K562 (cell line): ENCODE results near the gene SNPH. TPM values are rescaled to one million over a fixed set of nuclear protein-coding genes. Genes with fewer than 3 reads are reported as not detected.

ENCODE experiments used
- BHLHE40 ChIP-seq: IDR thresholded peaks from 2 replicates; pipeline ENCODE4 v1.6.1; 2011; ENCODE audit warnings: low read length, improper control_type of control experiment
- CAMTA2 ChIP-seq: fragments of 250-450 bp; sonication (Bioruptor Pico); conservative IDR thresholded peaks from 2 replicates; pipeline ENCODE4 v1.5.1; 2022
- CHCHD3 ChIP-seq: fragments of 250-450 bp; sonication (Bioruptor Pico); IDR thresholded peaks from 2 replicates; pipeline ENCODE4 v2.1.2; 2022; ENCODE audit warnings: mild to moderate bottlenecking
- CHD4 ChIP-seq: fragments of 200-600 bp; sonication (generic); IDR thresholded peaks from 3 replicates; pipeline ENCODE4 v1.6.1; 2012; ENCODE audit warnings: low read depth, mild to moderate bottlenecking, mixed read lengths, low read length, inconsistent platforms; ENCODE audit not compliant: insufficient read depth, insufficient replicate concordance, poor library complexity, severe bottlenecking
- GMEB1 ChIP-seq: fragments of 250-450 bp; sonication (Bioruptor Pico); IDR thresholded peaks from 2 replicates; pipeline ENCODE4 v1.4.0; 2020; ENCODE audit warnings: mild to moderate bottlenecking
- KAT7 ChIP-seq: sonication (generic); formaldehyde crosslinking; IDR thresholded peaks from 2 replicates; pipeline ENCODE4 v1.8.0; 2022; ENCODE audit warnings: missing genetic modification reagents, mild to moderate bottlenecking, borderline replicate concordance
- MXD1 ChIP-seq: fragments of 250-450 bp; sonication (Bioruptor Pico); IDR thresholded peaks from 2 replicates; pipeline ENCODE4 v1.8.0; 2021; ENCODE audit warnings: borderline replicate concordance, mild to moderate bottlenecking, moderate library complexity; ENCODE audit not compliant: poor library complexity, severe bottlenecking
- NKRF ChIP-seq: fragments of 450-650 bp; IDR thresholded peaks from 2 replicates; pipeline ENCODE4 v1.6.1; 2016; ENCODE audit warnings: borderline replicate concordance
- PHTF2 ChIP-seq: fragments of 250-450 bp; sonication (Bioruptor Pico); IDR thresholded peaks from 2 replicates; pipeline ENCODE4 v1.5.0; 2021; ENCODE audit warnings: mild to moderate bottlenecking
- PML ChIP-seq: IDR thresholded peaks from 2 replicates; pipeline ENCODE4 v1.6.1; 2012; ENCODE audit warnings: low read length, inconsistent platforms
- POLR2H ChIP-seq: IDR thresholded peaks from 2 replicates; pipeline ENCODE4 v1.6.1; 2016; ENCODE audit warnings: missing genetic modification characterization, low read depth, mild to moderate bottlenecking, control low read depth, missing compliant biosample characterization, moderate library complexity
- SAFB ChIP-seq: fragments of 200-400 bp; formaldehyde crosslinking; IDR thresholded peaks from 2 replicates; pipeline ENCODE4 v1.6.1; 2017; ENCODE audit warnings: low read depth, low read length, borderline replicate concordance
- SRSF9 ChIP-seq: fragments of 200-400 bp; formaldehyde crosslinking; IDR thresholded peaks from 2 replicates; pipeline ENCODE4 v1.6.1; 2017; ENCODE audit warnings: low read depth, low read length, borderline replicate concordance
- ZKSCAN1 ChIP-seq: fragments of 150-350 bp; IDR thresholded peaks from 2 replicates; pipeline ENCODE4 v1.6.1; 2016; ENCODE audit warnings: low read depth, low read length
- polyA plus RNA-seq, 8 experiments: library from polyadenylated mRNA; depleted of rRNA in 4 of 8; stranded (reverse) in 5 of 8; unstranded in 3 of 8; fragments of >200 nt; fragmentation: Nextera tagmentation in 2 of 8; fragmentation: Illumina TruSeq in 1 of 8; extraction: Ambion mirVana in 2 of 8; extraction: Trizol in 1 of 8; gene quantifications; 2 replicates each; pipeline versions ENCODE4 v1.2.1 to v1.2.3, GENCODE V29; 2011 to 2014; ENCODE audit warnings: inconsistent platforms in 1 of 8, missing spikeins in 1 of 8
- total RNA-seq, 7 experiments: library from RNA; depleted of rRNA in 6 of 7; stranded (reverse); fragments of >200 nt in 6 of 7; fragmentation: Illumina TruSeq in 2 of 7; extraction: Trizol in 2 of 7; gene quantifications; 2 replicates each; pipeline versions ENCODE4 v1.2.1 to v1.2.3, GENCODE V29; 2011 to 2021; ENCODE audit warnings: low replicate concordance in 1 of 7
- TF ChIP-seq, protein P1 (sequence below), 2 experiments: fragments of 450-650 bp; IDR thresholded peaks; 2 replicates each; pipeline ENCODE4 v1.6.1; 2018; ENCODE audit warnings: mild to moderate bottlenecking in 2 of 2, low read depth in 1 of 2; ENCODE audit not compliant: partially characterized antibody in 2 of 2
- TF ChIP-seq, protein P2 (sequence below): fragments of 250-450 bp; sonication (Bioruptor Pico); IDR thresholded peaks from 2 replicates; pipeline ENCODE4 v1.5.1; 2021; ENCODE audit warnings: mild to moderate bottlenecking

The SNPH gene
- total and polyA plus RNA-seq, 9 of the 15 experiments (the other 6 are each of a cell fraction or from before 2014, with no cell fraction given): 0.03 to 4.2 (median 1.4) TPM

DNA sequence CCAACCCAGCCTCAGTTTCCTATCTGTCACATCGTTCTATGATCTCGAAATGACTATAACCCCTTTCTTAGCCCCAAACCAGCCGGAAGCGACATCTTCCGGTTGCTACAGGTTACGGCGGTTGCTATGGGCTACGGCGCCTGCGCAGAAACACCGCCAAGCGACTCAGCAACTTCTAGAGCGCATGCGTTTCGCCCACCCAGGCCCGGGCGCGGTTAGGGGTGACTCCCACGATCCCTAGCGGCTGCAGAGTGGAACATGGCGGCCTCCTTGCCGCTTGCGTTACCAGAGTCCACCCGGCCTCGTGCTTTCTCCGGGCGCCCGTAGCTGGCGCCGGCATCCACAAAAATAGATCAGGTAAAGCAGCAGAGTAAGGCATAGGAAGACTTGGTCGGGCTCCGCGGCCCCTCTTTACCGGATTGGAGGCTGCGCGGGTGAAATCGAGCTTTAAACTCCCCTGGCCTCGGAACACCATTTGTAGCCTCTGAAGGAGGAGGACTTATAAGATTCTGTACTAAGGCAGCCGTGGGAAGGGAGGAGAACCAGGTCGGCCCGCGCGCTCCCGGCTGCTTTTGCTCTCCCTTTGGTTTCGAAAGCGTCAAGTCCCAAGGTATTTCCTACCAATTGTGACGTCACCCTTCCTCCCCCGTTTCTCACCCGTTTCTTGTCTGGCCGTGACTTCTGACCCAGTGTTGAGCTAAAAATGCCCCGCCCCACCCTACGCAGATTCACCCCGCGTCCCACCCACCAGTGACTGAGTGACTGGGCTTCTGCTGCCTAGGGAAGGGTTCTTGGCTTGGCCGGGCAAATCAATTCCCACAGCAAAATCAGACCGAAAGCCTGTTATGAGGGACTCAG, 59.3 kb downstream of the SNPH start (continued):
- TF ChIP-seq MXD1 (CRISPR knock-in tag): peak; percentile 74
- no peak for TF ChIP-seq CHD4
- TF ChIP-seq PML: peak; percentile 78; the same call in 1 of the 2 replicates
- no peak for TF ChIP-seq PHTF2 (CRISPR knock-in tag)
- no peak for TF ChIP-seq CHCHD3 (CRISPR knock-in tag)
- peak; percentile 81 for TF ChIP-seq POLR2H (tag)
- TF ChIP-seq BHLHE40: peak; percentile 25; the same call in 1 of the 2 replicates
- TF ChIP-seq NKRF: peak; percentile 75
- TF ChIP-seq, protein P1, sequence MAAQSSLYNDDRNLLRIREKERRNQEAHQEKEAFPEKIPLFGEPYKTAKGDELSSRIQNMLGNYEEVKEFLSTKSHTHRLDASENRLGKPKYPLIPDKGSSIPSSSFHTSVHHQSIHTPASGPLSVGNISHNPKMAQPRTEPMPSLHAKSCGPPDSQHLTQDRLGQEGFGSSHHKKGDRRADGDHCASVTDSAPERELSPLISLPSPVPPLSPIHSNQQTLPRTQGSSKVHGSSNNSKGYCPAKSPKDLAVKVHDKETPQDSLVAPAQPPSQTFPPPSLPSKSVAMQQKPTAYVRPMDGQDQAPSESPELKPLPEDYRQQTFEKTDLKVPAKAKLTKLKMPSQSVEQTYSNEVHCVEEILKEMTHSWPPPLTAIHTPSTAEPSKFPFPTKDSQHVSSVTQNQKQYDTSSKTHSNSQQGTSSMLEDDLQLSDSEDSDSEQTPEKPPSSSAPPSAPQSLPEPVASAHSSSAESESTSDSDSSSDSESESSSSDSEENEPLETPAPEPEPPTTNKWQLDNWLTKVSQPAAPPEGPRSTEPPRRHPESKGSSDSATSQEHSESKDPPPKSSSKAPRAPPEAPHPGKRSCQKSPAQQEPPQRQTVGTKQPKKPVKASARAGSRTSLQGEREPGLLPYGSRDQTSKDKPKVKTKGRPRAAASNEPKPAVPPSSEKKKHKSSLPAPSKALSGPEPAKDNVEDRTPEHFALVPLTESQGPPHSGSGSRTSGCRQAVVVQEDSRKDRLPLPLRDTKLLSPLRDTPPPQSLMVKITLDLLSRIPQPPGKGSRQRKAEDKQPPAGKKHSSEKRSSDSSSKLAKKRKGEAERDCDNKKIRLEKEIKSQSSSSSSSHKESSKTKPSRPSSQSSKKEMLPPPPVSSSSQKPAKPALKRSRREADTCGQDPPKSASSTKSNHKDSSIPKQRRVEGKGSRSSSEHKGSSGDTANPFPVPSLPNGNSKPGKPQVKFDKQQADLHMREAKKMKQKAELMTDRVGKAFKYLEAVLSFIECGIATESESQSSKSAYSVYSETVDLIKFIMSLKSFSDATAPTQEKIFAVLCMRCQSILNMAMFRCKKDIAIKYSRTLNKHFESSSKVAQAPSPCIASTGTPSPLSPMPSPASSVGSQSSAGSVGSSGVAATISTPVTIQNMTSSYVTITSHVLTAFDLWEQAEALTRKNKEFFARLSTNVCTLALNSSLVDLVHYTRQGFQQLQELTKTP (IDR thresholded peaks at IDR 0.05; ENCODE audit: low read depth in 1 of 2, partially characterized antibody in 2 of 2): peak in 1 of 2 experiments; percentile 43
- no peak for TF ChIP-seq SAFB
- TF ChIP-seq, protein P2, sequence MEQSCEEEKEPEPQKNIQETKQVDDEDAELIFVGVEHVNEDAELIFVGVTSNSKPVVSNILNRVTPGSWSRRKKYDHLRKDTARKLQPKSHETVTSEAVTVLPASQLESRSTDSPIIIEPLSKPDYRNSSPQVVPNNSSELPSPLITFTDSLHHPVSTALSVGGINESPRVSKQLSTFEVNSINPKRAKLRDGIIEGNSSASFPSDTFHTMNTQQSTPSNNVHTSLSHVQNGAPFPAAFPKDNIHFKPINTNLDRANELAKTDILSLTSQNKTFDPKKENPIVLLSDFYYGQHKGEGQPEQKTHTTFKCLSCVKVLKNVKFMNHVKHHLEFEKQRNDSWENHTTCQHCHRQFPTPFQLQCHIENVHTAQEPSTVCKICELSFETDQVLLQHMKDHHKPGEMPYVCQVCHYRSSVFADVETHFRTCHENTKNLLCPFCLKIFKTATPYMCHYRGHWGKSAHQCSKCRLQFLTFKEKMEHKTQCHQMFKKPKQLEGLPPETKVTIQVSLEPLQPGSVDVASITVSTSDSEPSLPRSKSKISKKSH (CRISPR knock-in tag): no peak
- no peak for TF ChIP-seq ZKSCAN1
- TF ChIP-seq SRSF9: no peak
- no peak for TF ChIP-seq CAMTA2 (CRISPR knock-in tag)
- no peak for TF ChIP-seq KAT7 (CRISPR knock-in tag)
- no peak for TF ChIP-seq GMEB1
